PC-9 (cell line): ENCODE measurements around the gene ZC3HAV1. TPM values are rescaled to one million over a fixed set of nuclear protein-coding genes. Genes with fewer than 3 reads are reported as not detected.

ENCODE experiments used
- BruUV-seq: library from RNA; stranded (reverse); fragments of 400-500 nt; replicated peaks from 2 replicates; lab custom pipeline; 2021; lab: Mats Ljungman, UMichigan
- CTCF ChIA-PET: fragments of 300-600 bp; sonication (Branson Sonifier 250); formaldehyde crosslinking; loops from one replicate; lab custom pipeline; 2022; ENCODE audit warnings: antibody characterized with exemption; lab: Charles Lee
- POLR2A ChIA-PET: fragments of 300-600 bp; sonication (Branson Sonifier 250); formaldehyde crosslinking; loops from one replicate; lab custom pipeline; 2022; ENCODE audit warnings: antibody characterized with exemption; ENCODE audit not compliant: unreplicated experiment; lab: Charles Lee
- DNase-seq, 2 experiments: peaks; one replicate each; pipeline versions ENCODE4 v3.0.0 to v3.0.0-alpha.2; 2015 to 2022; ENCODE audit warnings: mixed read lengths in 1 of 2
- H2AFZ ChIP-seq: fragments of 200-600 bp; sonication (generic); 2 replicates; pipeline ENCODE4 v1.8.1; 2017; ENCODE audit warnings: antibody characterized with exemption
- H3F3A ChIP-seq: fragments of 200-600 bp; sonication (generic); 2 replicates; pipeline ENCODE4 v1.8.1; 2017; ENCODE audit warnings: antibody characterized with exemption, mild to moderate bottlenecking, low read depth; ENCODE audit not compliant: insufficient read depth
- H3K27ac ChIP-seq: fragments of 200-600 bp; sonication (generic); 2 replicates; pipeline ENCODE4 v1.6.1; 2016; ENCODE audit warnings: mixed run types
- H3K27me3 ChIP-seq: fragments of 200-600 bp; sonication (generic); 2 replicates; pipeline ENCODE4 v1.6.1; 2016; ENCODE audit warnings: low read depth, mixed run types; ENCODE audit not compliant: insufficient read depth
- H3K36me3 ChIP-seq: fragments of 200-600 bp; sonication (generic); 2 replicates; pipeline ENCODE4 v1.6.1; 2016; ENCODE audit warnings: low read depth, mixed run types
- H3K4me1 ChIP-seq: fragments of 200-600 bp; sonication (generic); replicated peaks from 2 replicates; pipeline ENCODE4 v1.6.1; 2016; ENCODE audit warnings: mixed run types; ENCODE audit not compliant: insufficient read depth
- H3K4me2 ChIP-seq: fragments of 200-600 bp; sonication (generic); 2 replicates; pipeline ENCODE4 v1.6.1; 2017; ENCODE audit warnings: mixed run types
- H3K4me3 ChIP-seq: fragments of 200-600 bp; sonication (generic); 2 replicates; pipeline ENCODE4 v1.6.1; 2016; ENCODE audit warnings: mixed run types
- H3K79me2 ChIP-seq: fragments of 200-600 bp; sonication (generic); 2 replicates; pipeline ENCODE4 v1.6.1; 2017; ENCODE audit warnings: low read depth, mixed run types
- H3K9me2 ChIP-seq: fragments of 200-600 bp; sonication (generic); 2 replicates; pipeline ENCODE4 v1.8.1; 2017; ENCODE audit warnings: mild to moderate bottlenecking; ENCODE audit not compliant: insufficient read depth
- H3K9me3 ChIP-seq: fragments of 200-600 bp; sonication (generic); 2 replicates; pipeline ENCODE4 v1.8.1; 2016; ENCODE audit warnings: low read depth; ENCODE audit not compliant: insufficient read depth
- H4K20me1 ChIP-seq: fragments of 200-600 bp; sonication (generic); 2 replicates; pipeline ENCODE4 v1.8.1; 2017; ENCODE audit not compliant: insufficient read depth
- CTCF ChIP-seq: fragments of 200-600 bp; sonication (generic); conservative IDR thresholded peaks from 2 replicates; pipeline ENCODE4 v1.6.1; 2017; ENCODE audit warnings: mixed run types, antibody characterized with exemption, mild to moderate bottlenecking, moderate library complexity
- EZH2 ChIP-seq: fragments of 200-600 bp; sonication (generic); IDR thresholded peaks from 2 replicates; pipeline ENCODE4 v1.8.0; 2017; ENCODE audit warnings: antibody characterized with exemption, low read depth
- intact Hi-C: fragments of 100-400 bp; cut with micrococcal nuclease; formaldehyde crosslinking; loops from one replicate; pipeline ENCODE4 v1.10.0; 2022; ENCODE audit not compliant: unreplicated experiment
- total RNA-seq: library from RNA; stranded (reverse); gene quantifications from 2 replicates; pipeline ENCODE4 v1.2.3, GENCODE V29; 2021

Gene ZC3HAV1
- total RNA-seq, 1 experiment from 2014 or later, result 36.7 TPM

- Histone ChIP-seq H4K20me1 (no peaks in the 10 kb centered on the region), H3K27ac (no peak overlapping the region), H3F3A (no peaks in the 10 kb centered on the region), H3K27me3 (no peaks in the 10 kb centered on the region), H3K4me2 (no peak overlapping the region), H3K4me3 (no peak overlapping the region), H3K4me1 (no peaks in the 10 kb centered on the region), H3K9me2 (no peaks in the 10 kb centered on the region), H2AFZ (no peak overlapping the region), H3K36me3 (peaks cover 14% of the 10 kb centered on the region; the same call in 1 of the 2 replicates), H3K79me2 (no peaks in the 10 kb centered on the region), H3K9me3 (no peaks in the 10 kb centered on the region)
- POLR2A ChIA-PET, result interaction anchor here (0.5 kb wide), 1 partner anchor 270 kb away, joined by 3 read pairs; no protein-coding TSS in a partner anchor
- TF ChIP-seq CTCF, result no peak
- TF ChIP-seq EZH2, result no peak
- DNase-seq, result no peak
- CTCF ChIA-PET, result interaction anchor here (0.5 kb wide), 1 partner anchor 326 kb away, joined by 3 read pairs; no protein-coding TSS in a partner anchor
- no TSS peak for BruUV-seq
- intact Hi-C loops, result no loop called here
Observed at GRCh38 chr7:139068544-139069399, 40.7 kb downstream of the ZC3HAV1 start.

GRCh38 chr7:139066315-139066714 is 43.2 kb downstream of the ZC3HAV1 start:
- Histone ChIP-seq H3K79me2 (no peaks in the 10 kb centered on the region), H3K4me1 (no peaks in the 10 kb centered on the region), H2AFZ (no peak overlapping the region), H3K4me2 (no peak overlapping the region), H3K27ac (no peak overlapping the region), H3K4me3 (no peak overlapping the region), H3K9me2 (no peaks in the 10 kb centered on the region), H3K36me3 (peaks cover 9% of the 10 kb centered on the region; the same call in 1 of the 2 replicates), H3K9me3 (no peaks in the 10 kb centered on the region), H3F3A (no peaks in the 10 kb centered on the region), H4K20me1 (no peaks in the 10 kb centered on the region; the same call in 1 of the 2 replicates), H3K27me3 (no peaks in the 10 kb centered on the region)
- no peak for DNase-seq
- ChIA-PET POLR2A (interaction anchor here (0.5 kb wide), 1 partner anchor 574 kb away, joined by 8 read pairs; no protein-coding TSS in a partner anchor), CTCF (no interaction called here)
- intact Hi-C loops, result no loop called here
- TF ChIP-seq CTCF, result no peak
- TF ChIP-seq EZH2, result no peak
- BruUV-seq, result no TSS peak

DNA sequence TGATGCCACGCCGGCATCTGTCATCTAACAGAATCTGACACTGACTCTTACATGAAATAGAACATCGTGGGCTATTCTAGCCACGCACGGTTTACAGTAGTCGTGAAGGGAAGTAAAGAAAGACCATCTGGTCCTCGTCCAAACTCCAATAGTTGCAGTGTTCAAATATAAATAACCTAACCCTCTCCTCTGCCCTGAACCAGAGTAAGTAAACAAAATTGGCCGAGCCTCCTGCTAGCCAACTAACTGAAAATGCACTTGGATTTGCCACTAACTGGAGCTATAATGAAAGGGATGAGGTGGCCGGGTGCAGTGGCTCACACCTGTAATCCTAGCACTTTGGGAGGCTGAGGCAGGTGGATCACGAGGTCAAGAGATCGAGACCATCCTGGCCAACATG is 44.2 kb downstream of the ZC3HAV1 start:
- TF ChIP-seq EZH2 (no peak), CTCF (no peak)
- H3K79me2 ChIP-seq, result no peaks in the 10 kb centered on the region
- no peaks in the 10 kb centered on the region for H3K27me3 ChIP-seq
- CTCF ChIA-PET, result no interaction called here
- no peak overlapping the region for H3K27ac ChIP-seq
- no peaks in the 10 kb centered on the region for H3F3A ChIP-seq
- no TSS peak for BruUV-seq
- H3K9me2 ChIP-seq, result no peaks in the 10 kb centered on the region
- no peak overlapping the region for H3K4me2 ChIP-seq
- H3K4me1 ChIP-seq, result no peaks in the 10 kb centered on the region
- no peak overlapping the region for H2AFZ ChIP-seq
- no peak overlapping the region for H3K4me3 ChIP-seq
- POLR2A ChIA-PET, result no interaction called here
- no peak for DNase-seq
- no peaks in the 10 kb centered on the region; the same call in 1 of the 2 replicates for H4K20me1 ChIP-seq
- intact Hi-C loops, result no loop called here
- H3K9me3 ChIP-seq, result no peaks in the 10 kb centered on the region
- H3K36me3 ChIP-seq, result peaks cover 5% of the 10 kb centered on the region; the same call in 1 of the 2 replicates
